ENCODE measurements around the gene RAPGEF6. TPM values are rescaled to one million over a fixed set of nuclear protein-coding genes. Genes with fewer than 3 reads are reported as not detected.

Gene RAPGEF6
- total and polyA plus RNA-seq, 2 experiments from 2014 or later, result 6.9 to 8.6 TPM

- Histone ChIP-seq H3K9me2 (ENCODE audit: insufficient read depth) (no peaks in the 10 kb centered on the region), H3K79me2 (ENCODE audit: insufficient read depth) (no peaks in the 10 kb centered on the region), H2AFZ (no peak overlapping the region), H3F3A (ENCODE audit: insufficient read depth) (peaks cover 27% of the 10 kb centered on the region), H3K4me1 (ENCODE audit: insufficient read depth) (peaks cover 26% of the 10 kb centered on the region), H4K20me1 (ENCODE audit: insufficient read depth) (no peaks in the 10 kb centered on the region), H3K27ac (no peak overlapping the region), H3K36me3 (ENCODE audit: low read depth) (no peaks in the 10 kb centered on the region), H3K4me3 (no peak overlapping the region), H3K9ac (no peak overlapping the region), H3K9me3 (ENCODE audit: low read depth) (no peaks in the 10 kb centered on the region), H3K27me3 (replicated peaks; ENCODE audit: insufficient read depth) (no peaks in the 10 kb centered on the region), H3K4me2 (ENCODE audit: unreplicated experiment) (no peak overlapping the region)
- in situ Hi-C loops (cut with MboI), result no loop called here
- TF ChIP-seq EZH2 (IDR thresholded peaks at IDR 0.05; ENCODE audit: insufficient read depth, poor library complexity, severe bottlenecking), result no peak
- no peak for TF ChIP-seq EZH2phosphoT487 (IDR thresholded peaks at IDR 0.05; ENCODE audit: insufficient read depth, low read depth)
- WGBS, 2 experiments (ENCODE audit: low coverage in 1 of 2, low lambda C conversion rate in 2 of 2, missing lambda C conversion rate in 2 of 2), result 29 to 38% methylated on average over 1 of the region's 1 CpG
- peak; percentile 18 for DNase-seq
These were observed 109.2 kb downstream of the RAPGEF6 start for GRCh38 chr5:131525805-131526204.

GRCh38 chr5:131524431-131524830, 110.6 kb downstream of the RAPGEF6 start:
- no peaks in the 10 kb centered on the region for H3K9me2 ChIP-seq (ENCODE audit: insufficient read depth)
- H3K4me3 ChIP-seq, result no peak overlapping the region
- no peaks in the 10 kb centered on the region for H3K27me3 ChIP-seq (replicated peaks; ENCODE audit: insufficient read depth)
- H3K9ac ChIP-seq, result no peak overlapping the region
- peaks cover 26% of the 10 kb centered on the region for H3K4me1 ChIP-seq (ENCODE audit: insufficient read depth)
- H3K4me2 ChIP-seq (ENCODE audit: unreplicated experiment), result no peak overlapping the region
- DNase-seq, result no peak
- H3F3A ChIP-seq (ENCODE audit: insufficient read depth), result peaks cover 31% of the 10 kb centered on the region
- TF ChIP-seq EZH2phosphoT487 (IDR thresholded peaks at IDR 0.05; ENCODE audit: insufficient read depth, low read depth) (no peak), EZH2 (IDR thresholded peaks at IDR 0.05; ENCODE audit: insufficient read depth, poor library complexity, severe bottlenecking) (no peak)
- no peaks in the 10 kb centered on the region for H3K79me2 ChIP-seq (ENCODE audit: insufficient read depth)
- no peaks in the 10 kb centered on the region for H3K9me3 ChIP-seq (ENCODE audit: low read depth)
- 100% methylated on average over 4 of the region's 4 CpGs; no CpG with 5 or more reads in 1 of the 2 experiments for WGBS, 2 experiments (ENCODE audit: low coverage in 1 of 2, low lambda C conversion rate in 2 of 2, missing lambda C conversion rate in 2 of 2)
- H3K36me3 ChIP-seq (ENCODE audit: low read depth), result no peaks in the 10 kb centered on the region
- H2AFZ ChIP-seq, result no peak overlapping the region
- no peak overlapping the region for H3K27ac ChIP-seq
- in situ Hi-C loops (cut with MboI), result no loop called here
- H4K20me1 ChIP-seq (ENCODE audit: insufficient read depth), result no peaks in the 10 kb centered on the region

- Histone ChIP-seq H3K4me1 (ENCODE audit: insufficient read depth) (peaks cover 25% of the 10 kb centered on the region), H3K27ac (no peak overlapping the region), H3K9me3 (ENCODE audit: low read depth) (no peaks in the 10 kb centered on the region), H3F3A (ENCODE audit: insufficient read depth) (peaks cover 31% of the 10 kb centered on the region), H3K36me3 (ENCODE audit: low read depth) (no peaks in the 10 kb centered on the region), H3K9ac (no peak overlapping the region), H3K79me2 (ENCODE audit: insufficient read depth) (no peaks in the 10 kb centered on the region), H2AFZ (no peak overlapping the region), H3K4me2 (ENCODE audit: unreplicated experiment) (no peak overlapping the region), H3K4me3 (no peak overlapping the region), H3K27me3 (replicated peaks; ENCODE audit: insufficient read depth) (no peaks in the 10 kb centered on the region), H3K9me2 (ENCODE audit: insufficient read depth) (no peaks in the 10 kb centered on the region), H4K20me1 (ENCODE audit: insufficient read depth) (no peaks in the 10 kb centered on the region)
- TF ChIP-seq EZH2phosphoT487 (IDR thresholded peaks at IDR 0.05; ENCODE audit: insufficient read depth, low read depth), result no peak
- no peak for TF ChIP-seq EZH2 (IDR thresholded peaks at IDR 0.05; ENCODE audit: insufficient read depth, poor library complexity, severe bottlenecking)
- in situ Hi-C loops (cut with MboI), result no loop called here
- no peak for DNase-seq
These were observed 111.4 kb downstream of the RAPGEF6 start for GRCh38 chr5:131523500-131524185.

- Histone ChIP-seq H3K27ac (no peak overlapping the region), H3K9ac (no peak overlapping the region), H3K9me2 (ENCODE audit: insufficient read depth) (no peaks in the 10 kb centered on the region), H2AFZ (no peak overlapping the region), H3F3A (ENCODE audit: insufficient read depth) (peaks cover 30% of the 10 kb centered on the region), H3K36me3 (ENCODE audit: low read depth) (no peaks in the 10 kb centered on the region), H4K20me1 (ENCODE audit: insufficient read depth) (no peaks in the 10 kb centered on the region), H3K79me2 (ENCODE audit: insufficient read depth) (no peaks in the 10 kb centered on the region), H3K4me3 (no peak overlapping the region), H3K4me2 (ENCODE audit: unreplicated experiment) (no peak overlapping the region), H3K9me3 (ENCODE audit: low read depth) (no peaks in the 10 kb centered on the region), H3K27me3 (replicated peaks; ENCODE audit: insufficient read depth) (no peaks in the 10 kb centered on the region), H3K4me1 (ENCODE audit: insufficient read depth) (peaks cover 22% of the 10 kb centered on the region)
- TF ChIP-seq EZH2phosphoT487 (IDR thresholded peaks at IDR 0.05; ENCODE audit: insufficient read depth, low read depth) (no peak), EZH2 (IDR thresholded peaks at IDR 0.05; ENCODE audit: insufficient read depth, poor library complexity, severe bottlenecking) (no peak)
- 58 to 62% methylated on average over 4 of the region's 4 CpGs for WGBS, 2 experiments (ENCODE audit: low coverage in 1 of 2, low lambda C conversion rate in 2 of 2, missing lambda C conversion rate in 2 of 2)
- DNase-seq, result peak; percentile 79
- in situ Hi-C loops (cut with MboI), result no loop called here
These were observed 113.8 kb downstream of the RAPGEF6 start for GRCh38 chr5:131521252-131521651.

All from GM23248 (cell line).